Measurements from ENCODE around the gene CC2D2A. TPM values are rescaled to one million over a fixed set of nuclear protein-coding genes. Genes with fewer than 3 reads are reported as not detected.

CC2D2A gene
- total RNA-seq, 2 experiments from 2014 or later = not detected

DNA sequence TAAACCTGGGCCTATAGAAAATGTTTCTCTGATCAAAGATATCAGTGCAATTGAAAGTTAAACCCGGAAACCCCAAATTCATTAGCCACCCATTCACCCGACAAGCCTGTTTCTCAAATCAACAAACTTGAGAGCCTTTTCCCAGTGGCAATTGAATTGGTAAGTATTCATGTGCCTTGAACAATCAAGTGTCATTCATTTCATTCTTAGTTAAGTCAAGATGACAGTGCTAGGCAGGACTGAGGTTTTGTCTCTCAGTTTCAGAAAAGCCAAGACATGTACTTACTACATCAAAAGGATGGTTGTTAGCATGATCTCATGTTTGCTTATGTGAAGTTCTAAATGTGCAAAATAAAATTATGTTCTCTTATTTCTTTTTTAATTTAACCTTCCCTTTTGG, 32.3 kb downstream of the CC2D2A start:
- Histone ChIP-seq H4K20me1 (ENCODE audit: insufficient read depth, low read length) (no peaks in the 10 kb centered on the region), H3K79me2 (ENCODE audit: insufficient read depth, low read depth, low read length) (no peaks in the 10 kb centered on the region), H3K9me2 (ENCODE audit: insufficient read depth, low read length) (no peaks in the 10 kb centered on the region), H3K4me2 (ENCODE audit: low read length) (no peak overlapping the region), H3K9me3 (ENCODE audit: low read length) (peaks cover 8% of the 10 kb centered on the region; the same call in 1 of the 2 replicates), H3K4me1 (ENCODE audit: insufficient read depth, low read length, poor library complexity, severe bottlenecking) (no peaks in the 10 kb centered on the region), H3K27ac (ENCODE audit: low read depth, low read length, poor library complexity, severe bottlenecking) (no peak overlapping the region), H3K36me3 (ENCODE audit: insufficient read depth, low read length) (no peaks in the 10 kb centered on the region), H2AFZ (ENCODE audit: low read length) (no peak overlapping the region), H3K4me3 (ENCODE audit: low read depth, low read length, poor library complexity, severe bottlenecking) (no peak overlapping the region)
- intact Hi-C loops (cut with micrococcal nuclease; ENCODE audit: unreplicated experiment) = no loop called here
- CTCF ChIA-PET (ENCODE audit: unreplicated experiment) = no interaction called here
- POLR2A ChIA-PET = interaction anchor here (1.2 kb wide), 1 partner anchor 22 kb away, joined by 4 read pairs; no protein-coding TSS in a partner anchor
- no peak for DNase-seq (ENCODE audit: low spot score)
- TF ChIP-seq, protein P1, sequence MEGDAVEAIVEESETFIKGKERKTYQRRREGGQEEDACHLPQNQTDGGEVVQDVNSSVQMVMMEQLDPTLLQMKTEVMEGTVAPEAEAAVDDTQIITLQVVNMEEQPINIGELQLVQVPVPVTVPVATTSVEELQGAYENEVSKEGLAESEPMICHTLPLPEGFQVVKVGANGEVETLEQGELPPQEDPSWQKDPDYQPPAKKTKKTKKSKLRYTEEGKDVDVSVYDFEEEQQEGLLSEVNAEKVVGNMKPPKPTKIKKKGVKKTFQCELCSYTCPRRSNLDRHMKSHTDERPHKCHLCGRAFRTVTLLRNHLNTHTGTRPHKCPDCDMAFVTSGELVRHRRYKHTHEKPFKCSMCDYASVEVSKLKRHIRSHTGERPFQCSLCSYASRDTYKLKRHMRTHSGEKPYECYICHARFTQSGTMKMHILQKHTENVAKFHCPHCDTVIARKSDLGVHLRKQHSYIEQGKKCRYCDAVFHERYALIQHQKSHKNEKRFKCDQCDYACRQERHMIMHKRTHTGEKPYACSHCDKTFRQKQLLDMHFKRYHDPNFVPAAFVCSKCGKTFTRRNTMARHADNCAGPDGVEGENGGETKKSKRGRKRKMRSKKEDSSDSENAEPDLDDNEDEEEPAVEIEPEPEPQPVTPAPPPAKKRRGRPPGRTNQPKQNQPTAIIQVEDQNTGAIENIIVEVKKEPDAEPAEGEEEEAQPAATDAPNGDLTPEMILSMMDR (conservative IDR thresholded peaks at IDR 0.05; ENCODE audit: low read length) = no peak
- no peak for TF ChIP-seq EZH2phosphoT487 (IDR thresholded peaks at IDR 0.05; ENCODE audit: borderline replicate concordance, low read depth, low read length)
- BruUV-seq (replicated peaks) = no TSS peak

DNA sequence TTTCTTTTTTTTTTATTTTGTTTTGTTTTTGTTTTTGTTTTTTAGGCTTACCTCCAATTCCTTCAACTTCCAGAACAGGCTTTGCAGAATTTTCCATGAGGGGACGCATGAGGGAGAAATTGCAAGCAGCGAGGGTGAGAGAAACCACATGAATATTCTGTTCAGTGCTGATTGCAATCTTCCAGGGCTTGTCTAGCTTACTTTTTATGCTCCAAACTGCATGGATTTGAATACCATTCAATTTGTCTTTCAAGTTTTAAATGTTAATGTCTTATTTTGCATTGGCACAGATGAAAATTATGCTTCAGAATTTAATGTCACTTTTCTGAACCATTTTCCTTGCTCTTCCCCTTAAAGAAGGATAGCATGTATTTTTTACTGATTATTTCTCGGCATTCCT, 32.7 kb downstream of the CC2D2A start:
- Histone ChIP-seq H3K79me2 (ENCODE audit: insufficient read depth, low read depth, low read length) (no peaks in the 10 kb centered on the region), H2AFZ (ENCODE audit: low read length) (no peak overlapping the region), H3K4me1 (ENCODE audit: insufficient read depth, low read length, poor library complexity, severe bottlenecking) (no peaks in the 10 kb centered on the region), H3K27ac (ENCODE audit: low read depth, low read length, poor library complexity, severe bottlenecking) (no peak overlapping the region), H3K36me3 (ENCODE audit: insufficient read depth, low read length) (no peaks in the 10 kb centered on the region), H3K9me2 (ENCODE audit: insufficient read depth, low read length) (no peaks in the 10 kb centered on the region), H3K9me3 (ENCODE audit: low read length) (peaks cover 3% of the 10 kb centered on the region; the same call in 1 of the 2 replicates), H3K4me2 (ENCODE audit: low read length) (no peak overlapping the region), H4K20me1 (ENCODE audit: insufficient read depth, low read length) (no peaks in the 10 kb centered on the region), H3K4me3 (ENCODE audit: low read depth, low read length, poor library complexity, severe bottlenecking) (no peak overlapping the region)
- no peak for TF ChIP-seq EZH2phosphoT487 (IDR thresholded peaks at IDR 0.05; ENCODE audit: borderline replicate concordance, low read depth, low read length)
- TF ChIP-seq, protein P1 (conservative IDR thresholded peaks at IDR 0.05; ENCODE audit: low read length) = no peak
- ChIA-PET CTCF (ENCODE audit: unreplicated experiment) (no interaction called here), POLR2A (interaction anchor here (1.2 kb wide), 1 partner anchor 22 kb away, joined by 4 read pairs; no protein-coding TSS in a partner anchor)
- DNase-seq (ENCODE audit: low spot score) = no peak
- intact Hi-C loops (cut with micrococcal nuclease; ENCODE audit: unreplicated experiment) = no loop called here
- no TSS peak for BruUV-seq (replicated peaks)

DNA sequence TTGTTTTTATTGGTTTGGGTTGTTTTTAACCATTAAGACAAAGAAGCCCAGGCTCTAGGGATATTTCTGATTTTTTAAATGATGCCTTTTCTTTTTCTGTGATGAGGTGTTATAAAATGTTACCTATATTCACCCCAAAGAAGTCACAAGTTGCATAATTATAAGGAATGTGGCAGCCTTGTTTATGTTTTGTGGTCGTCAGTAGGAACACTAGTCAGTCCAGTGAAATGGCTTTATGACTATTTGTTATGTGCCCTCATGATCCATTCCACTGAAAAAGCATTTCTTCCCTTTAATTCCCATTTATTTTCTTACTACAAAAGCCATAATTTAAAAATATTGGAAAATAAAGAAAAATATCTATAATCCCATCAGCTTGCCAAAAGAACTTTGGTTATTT, 34.4 kb downstream of the CC2D2A start:
- POLR2A ChIA-PET = no interaction called here
- Histone ChIP-seq H3K79me2 (ENCODE audit: insufficient read depth, low read depth, low read length) (no peaks in the 10 kb centered on the region), H4K20me1 (ENCODE audit: insufficient read depth, low read length) (no peaks in the 10 kb centered on the region), H3K4me1 (ENCODE audit: insufficient read depth, low read length, poor library complexity, severe bottlenecking) (no peaks in the 10 kb centered on the region), H3K4me3 (ENCODE audit: low read depth, low read length, poor library complexity, severe bottlenecking) (no peak overlapping the region), H3K4me2 (ENCODE audit: low read length) (no peak overlapping the region), H3K9me3 (ENCODE audit: low read length) (no peaks in the 10 kb centered on the region), H2AFZ (ENCODE audit: low read length) (no peak overlapping the region), H3K9me2 (ENCODE audit: insufficient read depth, low read length) (no peaks in the 10 kb centered on the region), H3K27ac (ENCODE audit: low read depth, low read length, poor library complexity, severe bottlenecking) (no peak overlapping the region), H3K36me3 (ENCODE audit: insufficient read depth, low read length) (no peaks in the 10 kb centered on the region)
- DNase-seq (ENCODE audit: low spot score) = no peak
- TF ChIP-seq, protein P1 (conservative IDR thresholded peaks at IDR 0.05; ENCODE audit: low read length) = no peak
- TF ChIP-seq EZH2phosphoT487 (IDR thresholded peaks at IDR 0.05; ENCODE audit: borderline replicate concordance, low read depth, low read length) = no peak
- intact Hi-C loops (cut with micrococcal nuclease; ENCODE audit: unreplicated experiment) = no loop called here
- CTCF ChIA-PET (ENCODE audit: unreplicated experiment) = no interaction called here
- BruUV-seq (replicated peaks) = no TSS peak
